NCI-H774 (cell line): Measurements from ENCODE around the gene SLC39A11.
"Not testable (repeated sequence)": the region's sequence is repeated elsewhere in the genome, so short reads cannot be mapped to it uniquely, and the experiment has no call there.

Source experiments
- DNase-seq: peaks from one replicate; lab custom pipeline; 2025; lab: John Stamatoyannopoulos, UW

Gene SLC39A11

DNA sequence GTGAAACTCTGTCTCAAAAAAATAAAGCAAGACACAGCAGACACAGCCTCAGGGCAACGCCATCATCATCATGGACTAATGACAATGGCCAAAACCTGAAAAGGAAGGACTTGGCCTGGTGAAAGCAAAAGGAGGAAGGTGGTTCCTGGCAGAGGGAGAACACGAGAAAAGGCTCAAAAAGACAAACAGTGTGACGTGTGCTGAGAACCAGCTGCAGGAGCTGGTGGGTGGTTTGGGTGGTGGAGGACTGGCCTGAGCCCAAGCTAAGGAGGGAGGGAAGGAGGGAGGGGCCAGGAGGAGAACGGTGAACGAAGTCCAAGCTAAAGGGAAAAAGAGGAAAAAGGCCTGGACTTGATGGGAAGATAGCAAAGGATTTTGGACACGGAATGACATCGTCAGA lies 85.1 kb downstream of the SLC39A11 start:
- DNase-seq: no peak

DNA sequence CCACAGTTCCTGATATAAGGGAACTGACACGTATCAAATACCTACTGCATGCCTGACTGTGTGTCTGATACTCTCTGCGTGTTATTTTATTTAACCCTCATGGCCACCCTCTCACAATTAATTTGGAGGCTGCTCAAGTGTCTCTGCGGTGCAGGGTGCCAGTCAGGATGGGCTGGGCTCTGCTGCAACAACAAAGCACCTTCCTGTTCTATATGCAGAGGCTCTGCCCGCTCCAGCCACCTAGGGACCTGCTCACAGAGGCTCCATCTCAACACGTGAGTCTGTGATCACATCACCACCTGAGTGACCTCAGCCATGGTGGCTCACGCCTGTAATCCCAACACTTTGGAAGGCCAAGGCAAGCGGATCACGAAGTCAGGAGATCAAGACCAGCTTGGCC lies 87.1 kb downstream of the SLC39A11 start:
- DNase-seq: no peak

DNA sequence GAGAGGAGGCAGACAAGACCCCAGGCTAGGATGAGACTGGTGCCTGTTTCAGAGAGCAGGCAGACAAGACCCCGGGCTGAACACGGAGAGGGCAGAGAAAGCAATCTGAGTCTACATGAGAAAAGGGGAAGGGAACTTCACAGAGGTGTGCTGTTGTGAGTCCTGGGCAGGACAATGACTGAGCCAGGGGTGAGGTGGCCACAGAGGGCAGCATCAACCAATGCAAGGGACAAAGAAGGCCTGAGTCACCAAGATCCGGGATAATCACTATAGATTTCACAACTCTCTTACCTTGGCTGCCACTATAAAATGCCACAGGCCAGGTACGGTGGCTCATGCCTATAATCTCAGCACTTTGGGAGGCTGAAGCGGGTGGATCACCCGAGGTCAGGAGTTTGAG lies 89.0 kb downstream of the SLC39A11 start:
- DNase-seq: no peak

DNA sequence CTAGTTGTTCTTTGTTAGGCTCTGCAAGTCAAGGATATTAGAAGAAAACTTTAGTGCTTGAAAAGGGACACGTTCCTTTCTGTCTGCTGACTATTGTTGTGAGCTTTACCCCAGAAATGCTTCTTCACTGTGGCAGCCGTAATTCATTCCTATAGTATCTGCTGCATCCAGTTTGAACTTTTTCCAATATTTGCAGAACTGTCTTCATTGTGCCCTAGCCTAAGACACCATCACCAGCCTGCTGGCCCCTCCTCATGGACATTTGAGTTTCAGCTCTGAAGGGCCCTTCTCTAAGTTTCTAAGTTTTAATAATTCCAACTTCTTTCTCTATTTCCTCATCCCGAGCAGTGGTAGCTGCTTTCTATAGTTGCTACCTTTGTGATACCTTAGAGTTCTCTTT lies 91.7 kb downstream of the SLC39A11 start:
- no peak for DNase-seq

DNA sequence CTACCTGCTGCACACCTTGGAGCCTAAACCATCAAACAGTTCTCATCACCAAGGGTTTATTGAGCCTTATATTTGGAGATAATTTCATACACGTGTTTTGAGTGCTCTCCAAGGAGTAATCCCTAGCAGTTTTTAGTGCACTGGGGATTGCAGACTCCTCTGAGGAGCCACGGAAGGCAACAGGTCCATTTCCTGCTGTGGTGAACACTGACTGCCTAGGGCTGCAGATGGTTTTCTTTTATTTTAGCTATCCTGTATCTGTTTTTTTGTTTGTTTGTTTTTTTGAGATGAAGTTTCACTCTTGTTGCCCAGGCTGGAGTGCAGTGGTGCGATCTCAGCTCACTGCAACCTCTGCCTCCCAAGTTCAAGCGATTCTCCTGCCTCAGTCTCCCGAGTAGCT lies 93.0 kb downstream of the SLC39A11 start:
- DNase-seq: not testable (repeated sequence)

DNA sequence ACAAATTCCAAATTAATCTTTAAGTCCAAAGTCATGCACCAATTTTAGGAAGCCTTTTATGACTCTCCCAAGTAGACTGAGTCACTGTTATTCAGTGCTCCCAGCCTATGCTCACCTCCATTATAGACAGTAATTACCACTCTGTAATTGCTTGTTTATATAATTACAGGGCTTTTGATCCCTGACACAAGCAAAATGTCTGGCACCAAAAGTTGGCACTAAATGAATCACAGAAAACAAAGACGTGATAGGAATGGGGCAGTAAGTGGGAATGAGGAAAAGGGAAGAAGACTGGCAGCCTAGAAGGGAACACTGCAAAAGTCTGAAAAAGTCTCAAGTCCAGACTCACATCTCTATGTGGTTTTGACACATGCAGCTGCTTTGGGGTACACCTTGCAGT lies 94.1 kb downstream of the SLC39A11 start:
- peak; percentile 28 for DNase-seq

DNA sequence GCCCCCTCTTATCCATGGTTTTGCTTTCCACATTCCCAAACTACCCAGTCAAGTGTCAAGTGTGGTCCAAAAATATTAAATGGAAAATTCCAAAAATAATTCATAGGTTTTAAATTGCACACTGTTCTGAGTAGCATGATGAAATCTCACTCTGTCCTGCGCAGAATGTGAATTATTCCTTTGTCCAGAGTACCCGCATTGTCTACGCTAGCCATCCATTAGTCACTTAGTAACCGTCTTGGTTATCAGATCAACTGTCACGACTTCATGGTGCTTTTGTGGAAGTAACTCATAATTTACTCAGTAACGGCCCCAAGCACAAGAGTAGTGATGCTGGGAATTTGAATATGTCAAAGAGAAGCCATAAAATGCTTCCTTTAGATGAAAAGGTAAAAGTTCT lies 94.9 kb downstream of the SLC39A11 start:
- no peak for DNase-seq

DNA sequence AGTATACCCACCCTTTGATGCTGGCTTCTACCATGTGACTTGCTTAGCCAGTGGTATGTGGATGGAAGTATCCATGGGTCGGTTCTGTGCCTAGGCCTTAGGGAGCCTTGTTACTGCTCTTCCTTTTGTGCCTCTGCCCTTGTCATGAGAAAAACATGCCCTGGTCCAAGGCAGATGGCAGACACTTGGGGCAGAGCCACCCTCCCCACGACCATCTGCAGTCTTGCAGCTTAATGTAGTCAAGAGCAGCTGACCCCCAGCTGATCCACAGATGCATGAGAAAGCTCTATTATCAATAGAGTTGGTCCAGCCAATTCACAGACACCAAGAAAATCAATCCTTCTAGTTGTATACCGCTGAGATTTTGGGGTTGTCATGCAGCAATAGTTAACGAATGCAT lies 95.7 kb downstream of the SLC39A11 start:
- no peak for DNase-seq

DNA sequence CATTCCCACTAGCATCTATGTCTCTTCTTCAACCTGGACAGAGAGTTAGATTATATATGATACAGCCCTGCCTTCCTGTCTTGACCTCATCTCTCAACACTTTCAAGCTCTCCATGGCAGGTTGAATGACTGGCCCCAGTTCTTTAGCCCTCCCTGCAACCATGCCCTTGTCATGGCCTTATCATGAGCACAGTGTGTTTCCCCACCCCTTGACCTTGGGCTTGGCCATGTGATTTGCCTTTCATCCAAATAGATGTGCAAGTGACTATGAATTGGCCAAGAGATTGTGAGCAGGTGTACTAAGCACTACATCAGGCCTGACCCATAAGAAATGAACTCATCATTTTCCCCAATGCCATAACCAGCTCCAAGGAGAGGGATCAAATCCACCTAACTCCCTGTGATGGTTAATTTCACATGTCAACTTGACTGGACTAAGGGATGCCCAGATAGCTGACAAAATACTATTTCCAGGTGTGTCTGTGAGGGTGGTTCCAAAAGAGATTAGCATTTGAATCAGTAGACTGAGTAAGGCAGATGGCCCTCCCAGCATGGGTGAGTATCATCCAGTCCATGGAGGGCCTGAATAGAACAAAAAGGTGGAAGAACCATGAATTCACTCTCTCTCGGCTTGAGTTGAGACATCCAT lies 97.4 kb downstream of the SLC39A11 start:
- DNase-seq: no peak

DNA sequence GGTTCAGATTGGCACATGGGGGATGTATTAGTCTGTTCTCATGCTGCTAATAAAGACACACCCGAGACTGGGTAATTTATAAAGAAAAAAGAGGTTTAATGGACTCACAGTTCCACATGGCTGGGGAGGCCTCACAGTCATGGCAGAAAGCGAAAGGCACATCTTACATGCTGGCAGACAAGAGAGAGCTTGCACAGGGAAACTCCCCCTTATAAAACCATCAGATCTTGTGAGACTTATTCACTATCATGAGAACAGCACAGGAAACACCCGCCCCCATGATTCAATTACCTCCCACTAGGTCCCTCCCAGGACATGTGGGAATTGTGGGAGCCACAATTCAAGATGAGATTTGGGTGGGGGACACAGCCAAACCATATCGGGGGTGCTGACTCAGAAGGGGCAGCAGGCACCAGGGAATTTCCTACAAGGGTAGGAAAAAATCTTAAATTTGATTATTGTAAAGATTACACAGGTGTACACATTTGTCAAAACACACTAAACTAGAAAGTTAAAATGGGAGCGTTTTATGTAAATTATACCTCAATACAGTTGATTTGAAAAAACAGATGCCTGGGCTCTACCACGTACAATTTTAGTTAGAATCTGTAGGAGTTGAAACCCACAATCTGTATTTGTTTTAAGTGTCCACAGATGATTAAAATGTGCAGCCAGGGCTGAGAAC lies 99.6 kb downstream of the SLC39A11 start:
- DNase-seq: not testable (repeated sequence)

DNA sequence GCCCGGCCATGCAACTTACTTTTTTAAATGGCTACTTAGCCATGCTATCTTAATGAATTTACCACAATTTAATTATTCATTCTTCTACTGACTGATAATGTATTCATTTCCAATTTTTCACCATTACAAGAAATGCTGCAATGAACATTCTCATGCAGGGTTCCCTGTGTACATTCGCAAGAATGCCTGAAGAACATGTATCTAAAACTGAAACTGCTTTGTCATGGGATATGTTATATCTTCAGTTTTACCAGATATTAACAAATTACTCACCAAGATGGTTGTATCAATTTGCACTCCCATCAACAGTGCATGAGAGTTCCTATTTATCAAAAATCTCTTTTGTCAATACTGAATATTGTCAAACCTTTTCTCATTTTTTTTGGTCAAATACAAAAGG lies 100.8 kb downstream of the SLC39A11 start:
- DNase-seq: no peak

DNA sequence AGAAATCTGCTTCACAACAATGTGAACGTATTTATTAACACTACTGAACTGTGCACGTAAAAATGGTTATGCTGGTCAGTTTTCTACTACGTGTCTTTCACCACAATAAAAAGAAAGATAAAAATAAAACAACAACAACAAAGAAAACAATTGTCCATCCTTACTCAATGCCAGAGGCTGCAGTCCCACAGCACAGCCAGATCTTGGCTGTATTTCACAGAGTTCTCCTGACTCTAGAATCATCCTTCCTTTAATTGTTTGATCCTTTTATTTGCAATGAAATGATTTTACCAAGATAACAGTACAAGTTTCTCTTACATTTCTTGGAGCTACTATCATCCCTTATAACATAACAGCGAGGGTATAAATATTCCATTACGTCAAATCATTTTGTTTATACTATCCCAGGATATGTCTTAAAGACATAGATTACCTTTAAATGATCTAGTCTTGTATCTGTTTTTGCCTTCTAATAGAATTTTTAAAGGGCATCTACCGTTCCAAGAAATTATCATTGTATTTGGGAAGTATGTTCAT lies 103.3 kb downstream of the SLC39A11 start:
- DNase-seq: no peak

DNA sequence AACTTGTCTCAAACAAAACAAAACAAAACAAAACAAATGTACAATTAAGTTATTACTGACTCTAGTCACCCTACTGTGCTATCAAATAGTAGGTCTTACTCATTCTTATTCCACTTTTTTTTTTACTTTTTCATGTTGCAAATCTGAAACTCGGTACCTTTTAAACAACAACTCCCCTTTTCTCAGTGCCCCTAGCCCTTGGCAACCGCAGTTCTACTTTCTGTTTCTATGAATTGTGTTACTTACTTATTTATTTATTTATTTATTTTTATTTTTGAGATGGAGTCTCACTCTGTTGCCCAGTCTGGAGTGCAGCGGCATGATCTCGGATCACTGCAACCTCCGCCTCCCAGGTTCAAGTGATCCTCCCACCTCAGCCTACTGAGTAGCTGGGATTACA lies 104.0 kb downstream of the SLC39A11 start:
- no peak for DNase-seq

DNA sequence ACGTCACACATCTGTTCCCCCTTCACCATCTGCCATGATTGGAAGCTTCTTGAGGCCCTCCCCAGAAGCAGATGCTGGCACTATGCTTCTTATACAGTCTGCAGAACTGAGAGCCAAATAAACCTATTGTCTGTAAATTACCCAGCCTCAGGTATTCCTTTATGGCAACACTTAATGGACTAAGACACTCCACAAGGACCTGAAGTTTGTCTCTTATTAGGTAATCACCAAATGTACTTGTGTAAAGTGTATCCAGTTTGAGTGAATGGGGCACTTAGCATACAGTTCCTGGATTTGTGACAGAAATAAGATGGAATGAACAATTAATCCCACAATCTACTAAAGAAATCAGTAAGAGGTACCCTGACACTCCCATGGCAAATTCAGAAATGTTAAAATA lies 105.3 kb downstream of the SLC39A11 start:
- DNase-seq: no peak

DNA sequence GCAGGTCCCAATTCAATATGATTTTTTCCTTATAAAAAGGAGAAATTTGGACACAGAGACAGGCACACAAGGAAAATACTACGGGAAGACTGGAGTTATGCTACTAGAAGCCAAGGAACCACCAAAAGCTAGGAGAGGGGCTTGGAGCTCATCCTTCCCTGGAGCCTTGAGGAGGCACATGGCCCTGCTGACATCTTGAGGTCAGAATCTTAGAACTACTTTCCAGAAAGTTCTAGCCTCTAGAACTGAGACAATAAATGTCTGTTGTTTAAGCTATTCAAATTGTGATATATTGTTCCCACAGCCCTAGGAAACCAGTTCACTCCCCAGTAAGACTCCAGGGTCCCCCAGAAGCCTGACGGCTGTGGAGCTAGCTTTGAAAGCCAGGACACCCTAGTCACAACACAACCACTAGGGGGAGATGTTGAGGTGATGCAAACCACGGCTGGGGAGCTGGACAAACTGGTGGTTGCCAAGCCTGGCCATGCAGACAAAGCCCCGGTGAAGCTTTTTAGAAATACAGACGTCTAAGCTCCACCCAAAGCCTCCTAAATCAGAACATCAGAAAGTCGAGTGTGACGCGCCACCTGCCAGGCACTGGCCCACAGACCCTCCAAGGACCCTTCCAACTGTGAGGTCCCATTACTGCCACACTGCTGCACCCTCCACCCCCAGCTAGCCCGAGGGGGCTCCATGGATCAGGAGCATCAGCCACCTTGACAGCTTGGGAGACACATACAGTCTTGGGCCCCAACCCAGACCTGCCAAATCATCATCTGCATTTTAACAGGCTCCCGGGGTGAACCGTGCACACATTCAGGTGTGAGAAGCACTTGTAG lies 106.4 kb downstream of the SLC39A11 start:
- peak; percentile 79 for DNase-seq

DNA sequence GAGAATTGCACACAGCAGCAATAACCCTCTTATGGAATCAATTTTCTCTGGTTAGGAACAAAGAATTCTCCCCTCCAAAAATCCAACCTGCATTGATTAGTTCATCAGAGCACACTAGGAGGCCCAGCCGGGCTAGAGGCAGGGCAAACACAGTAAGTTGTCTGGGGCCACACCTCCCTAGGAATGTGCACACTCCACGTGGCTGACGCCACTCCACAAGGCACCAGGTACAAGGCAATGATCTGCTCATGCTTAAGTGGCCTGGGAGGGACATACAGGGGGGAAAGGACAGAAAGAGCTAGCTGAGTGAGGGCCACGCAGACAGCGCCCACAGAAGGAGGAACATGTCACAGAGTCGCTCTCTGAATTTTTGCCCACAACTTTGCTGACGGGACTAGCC lies 107.6 kb downstream of the SLC39A11 start:
- DNase-seq: no peak

DNA sequence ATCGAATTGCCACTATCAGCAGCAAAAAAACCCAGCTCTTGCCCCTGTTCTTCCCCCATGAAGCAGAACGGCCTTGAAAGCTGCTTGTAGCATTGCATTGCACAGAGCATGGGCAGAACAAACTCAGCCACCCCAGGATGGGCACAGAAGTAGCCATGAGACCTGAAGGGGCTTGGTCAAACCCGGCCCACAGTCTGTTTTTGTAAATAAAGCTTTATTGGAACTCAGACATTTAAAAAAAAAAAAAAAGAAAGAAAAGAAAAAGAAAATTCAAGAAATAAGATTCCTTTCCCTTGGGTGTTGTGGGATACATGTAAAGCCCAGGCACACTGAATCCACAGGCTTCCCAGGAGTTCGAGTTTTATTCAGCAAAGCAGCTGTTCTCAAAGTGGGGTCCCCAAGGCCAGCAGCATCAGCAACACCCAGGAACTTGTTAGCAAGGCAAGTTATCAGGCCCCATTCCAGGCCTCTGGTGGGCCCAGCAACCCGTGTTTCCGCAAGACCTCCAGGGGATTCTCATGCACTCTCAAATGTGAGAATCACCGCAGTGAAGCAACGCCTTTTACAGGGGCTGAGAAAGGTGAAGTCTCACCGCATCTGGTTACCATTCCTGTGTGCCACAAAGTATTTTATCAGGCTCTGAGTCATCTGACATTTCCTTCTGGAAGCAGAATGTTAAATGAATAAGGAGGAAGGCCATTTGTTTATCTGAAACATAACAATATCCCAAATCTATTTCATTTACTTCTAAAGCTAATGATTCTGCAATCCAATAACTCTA lies 108.2 kb downstream of the SLC39A11 start:
- no peak for DNase-seq

DNA sequence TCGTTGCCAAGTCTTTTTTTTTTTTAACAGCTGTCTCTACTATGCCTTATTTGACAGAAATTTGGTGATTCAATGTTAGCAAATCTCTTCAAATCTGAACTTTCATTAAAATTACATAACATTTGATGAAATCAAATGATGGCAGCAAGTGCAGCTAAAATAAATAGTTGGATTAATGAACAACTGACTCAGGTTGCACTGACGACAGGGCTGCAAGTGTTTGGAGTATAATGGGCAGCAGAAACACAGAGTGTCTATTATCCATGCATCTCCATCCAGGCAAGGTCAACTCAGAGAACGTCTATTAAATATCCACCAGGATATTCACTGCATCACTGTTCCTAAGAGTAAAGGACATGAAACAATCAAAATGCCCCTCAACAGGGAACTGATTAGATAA lies 109.8 kb downstream of the SLC39A11 start:
- DNase-seq: no peak

DNA sequence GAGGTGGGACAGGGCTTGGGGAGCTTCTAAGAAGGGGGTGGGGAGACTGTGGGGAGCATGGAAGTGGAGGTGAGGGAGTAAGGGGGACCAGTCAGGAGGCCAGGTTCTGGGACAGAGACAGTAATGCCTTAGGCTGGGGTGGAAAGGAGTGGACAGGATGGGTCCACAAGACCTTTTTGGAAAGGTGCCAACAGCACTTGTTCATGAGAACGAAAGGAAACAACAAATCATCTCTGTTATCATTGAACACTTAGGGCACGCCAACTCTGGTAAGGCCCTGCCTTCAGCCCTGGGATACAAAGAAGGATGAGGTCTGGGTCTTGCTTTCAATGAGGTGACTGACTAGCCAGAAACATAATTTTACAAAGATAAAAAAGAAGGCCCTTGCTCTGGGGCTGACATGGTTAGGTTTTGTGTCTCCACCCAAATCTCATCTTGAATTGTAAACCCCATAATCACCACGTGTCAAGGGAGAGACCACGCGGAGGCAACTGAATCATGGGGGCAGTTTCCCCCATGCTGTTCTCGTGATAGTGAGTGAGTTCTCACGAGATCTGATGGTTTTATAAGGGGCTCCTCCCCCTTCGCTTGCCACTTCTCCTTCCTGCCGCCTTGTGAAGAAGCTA lies 113.8 kb downstream of the SLC39A11 start:
- no peak for DNase-seq

DNA sequence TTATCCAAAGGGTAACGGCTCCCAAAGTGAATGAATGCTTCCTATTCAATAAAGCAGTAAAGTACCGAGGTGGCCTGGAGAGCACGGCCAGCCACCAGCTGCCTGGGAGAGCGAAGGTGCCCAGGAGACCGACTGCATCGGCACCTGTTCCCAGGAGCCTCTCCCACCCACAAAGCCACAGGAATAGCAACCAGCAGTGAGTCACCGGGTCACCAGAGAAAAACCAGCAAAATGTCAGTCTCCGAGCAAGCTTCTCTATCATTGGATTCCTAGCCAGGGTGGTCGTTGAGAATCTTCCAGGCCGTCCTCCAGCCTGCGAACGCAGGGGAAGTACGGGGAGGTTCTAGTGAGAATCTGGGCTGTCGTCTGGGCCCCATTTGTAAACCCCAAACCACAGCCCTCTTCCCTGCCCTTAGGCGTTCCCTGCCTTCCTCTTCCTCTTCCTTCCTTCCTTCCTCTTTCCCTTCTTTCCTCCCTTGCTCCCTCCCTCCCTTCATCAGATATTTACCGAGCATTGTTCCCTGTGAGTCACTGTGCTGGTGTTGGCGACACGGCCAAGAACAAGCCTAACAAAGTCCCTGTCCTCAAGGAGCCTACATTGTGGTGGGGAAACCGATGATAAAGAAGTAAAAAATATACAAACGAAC lies 114.6 kb downstream of the SLC39A11 start:
- DNase-seq: no peak
